NCI-H226 (cell line): Measurements from ENCODE around the gene TOMM22.
A peak's percentile ranks its signal among the peaks of the same experiment; 100 is the strongest.
"Not testable (repeated sequence)": the region's sequence is repeated elsewhere in the genome, so short reads cannot be mapped to it uniquely, and the experiment has no call there.

Experiments used
- DNase-seq: peaks from one replicate; pipeline ENCODE4 v3.0.0-alpha.2; 2015

The TOMM22 gene

GRCh38 chr22:38681582-38682335 is at the start of gene TOMM22:
TSS of gene TOMM22 (plus strand) at chr22:38681957. CDS start at chr22:38681979, 22 bp downstream.
- DNase-seq: peak; percentile 69

- no peak for DNase-seq
Observed at GRCh38 chr22:38632528-38632927, 49.2 kb upstream of the TOMM22 start.

- DNase-seq: no peak
Observed at GRCh38 chr22:38638216-38638615, 43.5 kb upstream of the TOMM22 start.

GRCh38 chr22:38638728-38639127 is 43.0 kb upstream of the TOMM22 start:
- DNase-seq: no peak

GRCh38 chr22:38641476-38642040 is 40.2 kb upstream of the TOMM22 start:
- no peak for DNase-seq

GRCh38 chr22:38644245-38644644 is 37.5 kb upstream of the TOMM22 start:
- DNase-seq: not testable (repeated sequence)

GRCh38 chr22:38645430-38645829 is 36.3 kb upstream of the TOMM22 start:
- no peak for DNase-seq

- DNase-seq: no peak
Observed at GRCh38 chr22:38649841-38650522, 31.8 kb upstream of the TOMM22 start.

- DNase-seq: no peak
Observed at GRCh38 chr22:38652859-38653258, 28.9 kb upstream of the TOMM22 start.

- DNase-seq: no peak
Observed at GRCh38 chr22:38653741-38654140, 28.0 kb upstream of the TOMM22 start.

- no peak for DNase-seq
Observed at GRCh38 chr22:38655519-38656255, 26.1 kb upstream of the TOMM22 start.

GRCh38 chr22:38656256-38657044 is 25.3 kb upstream of the TOMM22 start, which contains the start of the genes CBY1 and FAM227A:
TSS of gene CBY1 (plus strand) at chr22:38656638. CDS start at chr22:38668055, 11,417 bp downstream.
TSS of gene FAM227A (minus strand) at chr22:38656392. CDS start at chr22:38650168, 6,224 bp downstream.
- peak; percentile 57 for DNase-seq

- no peak for DNase-seq
Observed at GRCh38 chr22:38657045-38657909, 24.5 kb upstream of the TOMM22 start.

GRCh38 chr22:38674888-38675287 is 6.9 kb upstream of the TOMM22 start:
- no peak for DNase-seq

GRCh38 chr22:38675833-38676232 is 5.9 kb upstream of the TOMM22 start:
- no peak for DNase-seq

GRCh38 chr22:38684895-38685294 is 3.1 kb downstream of the TOMM22 start:
- no peak for DNase-seq

- no peak for DNase-seq
Observed at GRCh38 chr22:38685761-38686160, 4.0 kb downstream of the TOMM22 start.

- DNase-seq: no peak
Observed at GRCh38 chr22:38689651-38690050, 7.9 kb downstream of the TOMM22 start.

GRCh38 chr22:38694049-38694448 is 12.3 kb downstream of the TOMM22 start:
- DNase-seq: no peak

GRCh38 chr22:38694940-38695339 is 13.2 kb downstream of the TOMM22 start:
- DNase-seq: no peak
